Cortex of kidney (tissue), 1 donor: ENCODE data around the gene RAB40A.
"Not testable (repeated sequence)": the region's sequence is repeated elsewhere in the genome, so short reads cannot be mapped to it uniquely, and the experiment has no call there.

Experiments
- DNase-seq: peaks from one replicate; lab custom pipeline; 2025; lab: John Stamatoyannopoulos, UW

The RAB40A gene

DNA sequence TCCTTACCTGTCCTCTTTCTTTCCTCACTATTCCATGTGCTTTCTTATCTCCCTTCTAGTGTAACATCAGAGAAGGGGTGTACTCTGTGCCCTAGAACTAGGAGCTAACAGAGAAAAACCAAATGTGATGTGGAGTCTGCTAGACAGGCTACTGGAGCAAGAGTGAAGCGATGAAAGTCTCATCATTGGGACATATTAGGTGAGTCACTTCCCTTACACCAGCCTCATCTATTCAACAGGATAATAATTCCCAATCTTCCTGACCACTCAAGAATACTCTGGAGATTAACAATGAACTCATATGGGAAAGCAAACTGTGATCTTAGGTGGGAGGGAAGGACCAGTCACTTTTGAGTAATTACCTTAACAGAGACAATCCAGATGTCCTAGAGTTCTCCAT is 58.1 kb downstream of the RAB40A start:
- DNase-seq: no peak

DNA sequence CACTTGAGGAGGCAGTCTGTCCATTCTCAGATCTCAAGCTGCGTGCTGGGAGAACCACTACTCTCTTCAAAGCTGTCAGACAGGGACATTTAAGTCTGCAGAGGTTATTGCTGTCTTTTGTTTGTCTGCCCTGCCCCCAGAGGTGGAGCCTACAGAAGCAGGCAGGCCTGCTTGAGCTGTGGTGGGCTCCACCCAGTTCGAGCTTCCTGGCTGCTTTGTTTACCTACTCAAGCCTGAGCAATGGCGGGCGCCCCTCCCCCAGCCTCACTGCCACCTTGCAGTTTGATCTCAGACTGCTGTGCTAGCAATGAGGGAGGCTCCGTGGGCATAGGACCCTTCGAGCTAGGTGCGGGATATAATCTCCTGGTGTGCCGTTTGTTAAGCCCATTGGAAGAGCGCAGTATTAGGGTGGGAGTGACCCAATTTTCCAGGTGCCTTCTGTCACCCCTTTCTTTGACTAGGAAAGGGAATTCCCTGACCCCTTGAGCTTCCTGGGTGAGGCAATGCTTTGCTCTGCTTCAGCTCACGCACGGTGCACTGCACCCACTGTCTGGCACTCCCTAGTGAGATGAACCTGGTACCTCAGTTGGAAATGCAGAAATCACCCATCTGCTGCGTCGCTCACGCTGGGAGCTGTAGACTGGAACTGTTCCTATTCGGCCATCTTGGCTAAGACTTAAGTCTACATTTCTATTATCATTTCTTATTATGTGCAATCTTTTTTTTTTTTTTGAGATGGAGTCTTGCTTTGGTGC is 59.1 kb downstream of the RAB40A start:
- DNase-seq: not testable (repeated sequence)

DNA sequence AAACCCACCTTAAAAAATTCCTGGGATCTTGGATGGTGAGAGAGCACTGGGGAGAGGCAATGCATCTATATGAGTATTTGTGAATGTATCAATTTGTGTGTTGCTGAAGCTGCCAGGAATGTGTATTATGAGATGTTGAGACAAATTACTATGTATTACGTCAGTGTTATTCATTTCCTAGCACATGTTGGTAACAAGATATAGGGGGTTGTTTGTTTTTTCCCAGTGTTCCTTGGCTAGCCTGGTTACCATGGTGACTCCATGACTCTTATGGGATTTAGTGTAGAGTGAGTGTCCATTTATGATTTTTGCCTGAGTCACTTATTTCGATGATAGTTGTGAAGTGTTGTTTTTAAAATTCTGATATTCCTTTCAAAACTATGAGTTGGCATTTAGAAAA is 65.6 kb downstream of the RAB40A start:
- DNase-seq: no peak
